Ishikawa (cell line): ENCODE measurements around the gene IDH3A.

Source experiments
- CEBPB ChIP-seq: IDR thresholded peaks from 2 replicates; pipeline ENCODE4 v1.6.1; 2012
- CREB1 ChIP-seq: IDR thresholded peaks from 2 replicates; pipeline ENCODE4 v1.6.1; 2012; ENCODE audit warnings: low read depth
- EGR1 ChIP-seq: IDR thresholded peaks from 2 replicates; pipeline ENCODE4 v1.6.1; 2012
- EP300 ChIP-seq: IDR thresholded peaks from 2 replicates; pipeline ENCODE4 v1.6.1; 2012; ENCODE audit warnings: borderline replicate concordance
- FOXM1 ChIP-seq: IDR thresholded peaks from 2 replicates; pipeline ENCODE4 v1.6.1; 2012; ENCODE audit warnings: low read depth, borderline replicate concordance
- MAX ChIP-seq: IDR thresholded peaks from 2 replicates; pipeline ENCODE4 v1.6.1; 2012
- NFIC ChIP-seq: IDR thresholded peaks from 2 replicates; pipeline ENCODE4 v1.6.1; 2012
- RAD21 ChIP-seq: IDR thresholded peaks from 2 replicates; pipeline ENCODE4 v1.6.1; 2012; ENCODE audit warnings: low read depth
- REST ChIP-seq: IDR thresholded peaks from 2 replicates; pipeline ENCODE4 v1.6.1; 2012; ENCODE audit warnings: low read depth, mild to moderate bottlenecking
- TAF1 ChIP-seq: IDR thresholded peaks from 2 replicates; pipeline ENCODE4 v1.6.1; 2012; ENCODE audit warnings: low read depth, mild to moderate bottlenecking
- TCF12 ChIP-seq: IDR thresholded peaks from 2 replicates; pipeline ENCODE4 v1.6.1; 2012; ENCODE audit warnings: low read depth
- TEAD4 ChIP-seq: IDR thresholded peaks from 2 replicates; pipeline ENCODE4 v1.6.1; 2012
- YY1 ChIP-seq: IDR thresholded peaks from 2 replicates; pipeline ENCODE4 v1.6.1; 2012; ENCODE audit warnings: low read depth
- ZBTB7A ChIP-seq: IDR thresholded peaks from 2 replicates; pipeline ENCODE4 v1.6.1; 2012; ENCODE audit warnings: low read depth
- TF ChIP-seq, protein P1 (sequence below): IDR thresholded peaks from 2 replicates; pipeline ENCODE4 v1.6.1; 2012

IDH3A gene

GRCh38 chr15:78159395-78159794, 10.2 kb downstream of the IDH3A start:
- no peak for TF ChIP-seq TAF1
- TF ChIP-seq MAX, result no peak
- TF ChIP-seq RAD21, result no peak
- TF ChIP-seq EGR1, result no peak
- TF ChIP-seq, protein P1, sequence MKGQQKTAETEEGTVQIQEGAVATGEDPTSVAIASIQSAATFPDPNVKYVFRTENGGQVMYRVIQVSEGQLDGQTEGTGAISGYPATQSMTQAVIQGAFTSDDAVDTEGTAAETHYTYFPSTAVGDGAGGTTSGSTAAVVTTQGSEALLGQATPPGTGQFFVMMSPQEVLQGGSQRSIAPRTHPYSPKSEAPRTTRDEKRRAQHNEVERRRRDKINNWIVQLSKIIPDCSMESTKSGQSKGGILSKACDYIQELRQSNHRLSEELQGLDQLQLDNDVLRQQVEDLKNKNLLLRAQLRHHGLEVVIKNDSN, result no peak
- no peak for TF ChIP-seq EP300
- TF ChIP-seq NFIC, result no peak
- no peak for TF ChIP-seq REST
- TF ChIP-seq CREB1, result no peak
- TF ChIP-seq TCF12, result no peak

GRCh38 chr15:78162038-78162437, 12.9 kb downstream of the IDH3A start:
- TF ChIP-seq CREB1, result no peak
- TF ChIP-seq CEBPB, result no peak
- TF ChIP-seq, protein P1, result no peak
- TF ChIP-seq REST, result no peak
- TF ChIP-seq ZBTB7A, result no peak

- TF ChIP-seq NFIC (no peak), TAF1 (no peak), MAX (no peak), REST (no peak), CEBPB (no peak), TEAD4 (no peak), EP300 (no peak), EGR1 (no peak)
These were observed 14.8 kb downstream of the IDH3A start for GRCh38 chr15:78164010-78164409.

DNA sequence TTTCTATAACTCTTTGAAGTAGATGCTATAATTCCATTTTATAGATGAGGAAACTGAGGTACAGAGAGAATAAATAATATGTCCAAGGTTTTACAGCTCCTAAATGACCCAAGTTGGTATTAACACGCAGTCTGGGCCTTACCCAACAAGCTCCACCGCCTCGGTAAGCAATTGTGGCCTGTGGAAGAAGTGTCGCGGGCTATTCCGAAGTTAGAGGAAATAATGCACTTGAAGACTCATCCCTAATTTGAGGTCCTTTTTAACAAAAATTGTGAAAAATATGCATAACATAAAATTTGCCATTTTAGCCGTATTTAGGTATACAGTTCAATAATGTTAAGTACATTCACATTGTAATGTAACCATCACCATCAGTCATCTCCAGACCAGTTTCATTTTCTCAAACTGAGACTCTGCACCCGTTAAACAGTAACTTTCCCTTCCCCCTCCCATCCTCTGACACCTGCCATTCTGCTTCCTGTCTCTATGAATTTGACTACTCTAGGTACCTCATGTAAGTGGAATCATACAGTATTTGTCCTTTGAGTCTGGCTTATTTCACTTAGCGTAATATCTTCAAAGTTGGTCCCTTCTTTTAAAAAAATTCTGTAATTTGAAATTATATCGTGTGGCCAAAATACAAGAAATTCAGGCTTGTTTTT, 18.2 kb downstream of the IDH3A start:
- no peak for TF ChIP-seq ZBTB7A
- no peak for TF ChIP-seq YY1
- TF ChIP-seq TAF1, result no peak
- TF ChIP-seq NFIC, result no peak
- TF ChIP-seq RAD21, result no peak
- TF ChIP-seq EP300, result no peak
- no peak for TF ChIP-seq TCF12
- TF ChIP-seq TEAD4, result no peak
- no peak for TF ChIP-seq FOXM1
- no peak for TF ChIP-seq EGR1
- no peak for TF ChIP-seq CREB1
- TF ChIP-seq CEBPB, result no peak
- TF ChIP-seq, protein P1, result no peak
- no peak for TF ChIP-seq REST
- TF ChIP-seq MAX, result no peak
